ENCODE results near the gene NPR1. TPM values are rescaled to one million over a fixed set of nuclear protein-coding genes. Genes with fewer than 3 reads are reported as not detected.

The NPR1 gene
- total RNA-seq, 4 donors from 2014 or later, result 49.1 to 220 (median 88.8) TPM

GRCh38 chr1:153677718-153678518 lies 570 bp upstream of the NPR1 start:
- no peak for TF ChIP-seq CTCF (IDR thresholded peaks at IDR 0.05; ENCODE audit: low read depth)

DNA sequence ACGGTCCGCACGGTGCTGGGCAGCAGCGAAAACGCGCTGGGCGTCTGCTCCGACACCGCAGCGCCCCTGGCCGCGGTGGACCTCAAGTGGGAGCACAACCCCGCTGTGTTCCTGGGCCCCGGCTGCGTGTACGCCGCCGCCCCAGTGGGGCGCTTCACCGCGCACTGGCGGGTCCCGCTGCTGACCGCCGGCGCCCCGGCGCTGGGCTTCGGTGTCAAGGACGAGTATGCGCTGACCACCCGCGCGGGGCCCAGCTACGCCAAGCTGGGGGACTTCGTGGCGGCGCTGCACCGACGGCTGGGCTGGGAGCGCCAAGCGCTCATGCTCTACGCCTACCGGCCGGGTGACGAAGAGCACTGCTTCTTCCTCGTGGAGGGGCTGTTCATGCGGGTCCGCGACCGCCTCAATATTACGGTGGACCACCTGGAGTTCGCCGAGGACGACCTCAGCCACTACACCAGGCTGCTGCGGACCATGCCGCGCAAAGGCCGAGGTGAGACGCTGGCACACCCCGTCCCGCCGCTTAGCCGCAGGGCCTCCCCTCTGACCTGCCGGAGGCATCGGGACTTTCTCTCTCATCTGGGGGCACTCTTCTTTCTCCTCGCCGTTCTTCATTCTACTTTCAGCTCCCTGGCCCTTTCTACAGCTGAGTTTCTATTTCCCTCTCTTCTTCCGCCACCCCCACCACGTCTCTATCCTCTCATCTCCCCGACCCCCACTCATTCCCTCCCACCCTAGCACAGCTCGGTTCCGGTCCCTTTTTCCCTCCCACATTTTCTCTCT lies 1.0 kb downstream of the NPR1 start:
- no peak for TF ChIP-seq CTCF (IDR thresholded peaks at IDR 0.05; ENCODE audit: low read depth)

- no peak for TF ChIP-seq CTCF (IDR thresholded peaks at IDR 0.05; ENCODE audit: low read depth)
These were observed 1.6 kb downstream of the NPR1 start for GRCh38 chr1:153680120-153680403.

DNA sequence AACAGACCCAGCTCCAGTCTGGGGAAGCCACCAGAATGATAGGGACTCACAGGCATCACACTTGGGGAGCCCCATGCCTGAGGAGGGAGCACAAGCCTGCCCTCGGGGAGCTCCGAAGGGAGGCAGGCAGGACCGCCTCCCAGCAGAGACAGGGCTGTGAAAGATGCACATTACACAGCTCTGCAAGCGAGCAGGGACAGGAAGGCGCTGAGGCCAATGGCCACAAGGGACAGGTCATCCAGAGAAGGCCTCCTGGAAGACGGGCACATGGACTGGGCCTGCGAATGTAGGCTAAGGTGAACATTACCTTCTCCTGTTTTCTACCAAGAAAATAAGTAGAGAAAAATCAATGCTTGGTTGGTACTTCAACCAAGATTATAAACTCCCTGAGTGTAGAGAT lies 4.2 kb downstream of the NPR1 start:
- no peak for TF ChIP-seq CTCF (IDR thresholded peaks at IDR 0.05; ENCODE audit: low read depth)

DNA sequence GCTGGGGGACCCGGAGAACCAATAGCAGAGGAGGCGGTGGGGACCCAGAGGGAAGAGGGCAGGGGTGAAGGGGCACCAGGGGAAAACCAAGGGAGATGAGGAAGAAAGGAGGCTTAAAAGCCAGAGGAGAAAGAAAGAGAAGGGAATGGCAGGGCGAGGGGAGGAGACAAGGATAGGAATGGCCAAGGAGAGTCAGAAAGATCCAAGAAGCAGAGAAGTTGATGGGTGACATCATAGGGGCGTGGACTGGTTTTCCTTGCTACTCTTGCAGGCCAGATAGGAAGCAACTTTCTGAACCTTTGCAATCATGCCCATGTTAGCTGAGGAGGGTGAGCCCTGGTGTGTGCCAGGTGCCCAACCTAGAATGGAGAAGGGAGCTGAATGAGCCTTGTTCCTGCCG lies 5.4 kb downstream of the NPR1 start:
- TF ChIP-seq CTCF (IDR thresholded peaks at IDR 0.05; ENCODE audit: low read depth), result no peak

GRCh38 chr1:153684892-153685291 lies 6.4 kb downstream of the NPR1 start:
- no peak for TF ChIP-seq CTCF (IDR thresholded peaks at IDR 0.05; ENCODE audit: low read depth)

- no peak for TF ChIP-seq CTCF (IDR thresholded peaks at IDR 0.05; ENCODE audit: low read depth)
These were observed 7.3 kb downstream of the NPR1 start for GRCh38 chr1:153685544-153686340.

Measured in subcutaneous adipose tissue (tissue), 4 donors.